Kidney glomerular epithelial cell (primary cell): Measurements from ENCODE around the gene RHOBTB1.
"Not testable (repeated sequence)": the region's sequence is repeated elsewhere in the genome, so short reads cannot be mapped to it uniquely, and the experiment has no call there.

ENCODE experiments used
- DNase-seq: peaks from one replicate; lab custom pipeline; 2025; lab: John Stamatoyannopoulos, UW

Gene RHOBTB1

GRCh38 chr10:60906825-60907224, 37.2 kb downstream of the RHOBTB1 start:
- DNase-seq = not testable (repeated sequence)

GRCh38 chr10:60906411-60906810, 37.6 kb downstream of the RHOBTB1 start:
- no peak for DNase-seq

GRCh38 chr10:60905580-60905979, 38.4 kb downstream of the RHOBTB1 start:
- no peak for DNase-seq

- DNase-seq = no peak
Measured at GRCh38 chr10:60903096-60903495, 40.9 kb downstream of the RHOBTB1 start.

GRCh38 chr10:60901561-60902235, 42.3 kb downstream of the RHOBTB1 start:
- no peak for DNase-seq

GRCh38 chr10:60899266-60899665, 44.7 kb downstream of the RHOBTB1 start:
- no peak for DNase-seq

GRCh38 chr10:60898321-60898720, 45.7 kb downstream of the RHOBTB1 start:
- no peak for DNase-seq

- no peak for DNase-seq
Measured at GRCh38 chr10:60896810-60897209, 47.2 kb downstream of the RHOBTB1 start.

GRCh38 chr10:60896033-60896432, 48.0 kb downstream of the RHOBTB1 start:
- DNase-seq = no peak

GRCh38 chr10:60894786-60895185, 49.2 kb downstream of the RHOBTB1 start:
- DNase-seq = no peak

GRCh38 chr10:60893231-60893630, 50.8 kb downstream of the RHOBTB1 start:
- DNase-seq = no peak

GRCh38 chr10:60892571-60892970, 51.4 kb downstream of the RHOBTB1 start:
- no peak for DNase-seq

- DNase-seq = no peak
Measured at GRCh38 chr10:60890811-60891210, 53.2 kb downstream of the RHOBTB1 start.

- no peak for DNase-seq
Measured at GRCh38 chr10:60883187-60883586, 60.8 kb downstream of the RHOBTB1 start.

- DNase-seq = no peak
Measured at GRCh38 chr10:60878224-60878623, 65.8 kb downstream of the RHOBTB1 start.

- no peak for DNase-seq
Measured at GRCh38 chr10:60877777-60878120, 66.2 kb downstream of the RHOBTB1 start.

GRCh38 chr10:60877061-60877776, 66.8 kb downstream of the RHOBTB1 start:
- DNase-seq = no peak

- DNase-seq = no peak
Measured at GRCh38 chr10:60873758-60874157, 70.2 kb downstream of the RHOBTB1 start.

GRCh38 chr10:60872451-60872850, 71.5 kb downstream of the RHOBTB1 start:
- DNase-seq = no peak

GRCh38 chr10:60871215-60871614, 72.8 kb downstream of the RHOBTB1 start:
- DNase-seq = no peak

- DNase-seq = no peak
Measured at GRCh38 chr10:60870803-60871202, 73.2 kb downstream of the RHOBTB1 start.

GRCh38 chr10:60870416-60870728, 73.6 kb downstream of the RHOBTB1 start:
- DNase-seq = no peak

GRCh38 chr10:60869652-60870415, 74.2 kb downstream of the RHOBTB1 start:
- DNase-seq = no peak
